Right lobe of liver (tissue), 6 donors: ENCODE data around the gene CFAP161. TPM values are rescaled to one million over a fixed set of nuclear protein-coding genes. Genes with fewer than 3 reads are reported as not detected.
A peak's percentile ranks its signal among the peaks of the same experiment; 100 is the strongest.

Experiments used
- ATAC-seq, 4 donors: fragments of 200-7000 bp; cut with Tn5 transposase; one replicate each; pipeline ENCODE4 v1.9.1; 2020; ENCODE audit warnings: mild to moderate bottlenecking in 4 of 4, moderate library complexity in 4 of 4
- DNase-seq, 3 donors: peaks; one replicate each; pipeline ENCODE4 v3.0.0-alpha.2; 2020
- H3K27ac ChIP-seq, 3 donors: fragments of 200-600 bp; one replicate each; pipeline ENCODE4 v1.8.0; 2022
- H3K27me3 ChIP-seq, 2 donors: fragments of 200-600 bp; one replicate each; pipeline ENCODE4 v1.8.0; 2022
- H3K36me3 ChIP-seq, 4 donors: fragments of 200-600 bp; sonication (generic) in 1 of 4; one replicate each; pipeline versions ENCODE4 v1.5.1 to v1.8.0; 2017 to 2022; ENCODE audit warnings: control low read depth in 1 of 4
- H3K4me1 ChIP-seq, 4 donors: fragments of 200-600 bp; sonication (generic) in 1 of 4; one replicate each; pipeline versions ENCODE4 v1.5.1 to v1.8.0; 2017 to 2022; ENCODE audit warnings: control low read depth in 1 of 4
- H3K4me3 ChIP-seq, 3 donors: fragments of 200-600 bp; one replicate each; pipeline ENCODE4 v1.8.0; 2022
- H3K9me3 ChIP-seq, 4 donors: fragments of 200-600 bp; sonication (generic) in 1 of 4; one replicate each; pipeline versions ENCODE4 v1.5.1 to v1.8.0; 2017 to 2022; ENCODE audit warnings: control low read depth in 1 of 4
- POLR2A ChIP-seq: fragments of 450-650 bp; IDR thresholded peaks from one replicate; pipeline ENCODE4 v1.6.1; 2017; ENCODE audit warnings: antibody characterized with exemption, mild to moderate bottlenecking
- WGBS: methylation state at CpG from one replicate; pipeline ENCODE4 v1.1.6; 2018; ENCODE audit warnings: low coverage, low lambda C conversion rate; ENCODE audit not compliant: insufficient coverage; ENCODE audit errors: missing lambda C conversion rate; 5-methylcytosine and 5-hydroxymethylcytosine counted together
- intact Hi-C, 2 donors: fragments of 100-400 bp; cut with DNase I; formaldehyde crosslinking; loops; one replicate each; pipeline versions ENCODE4 v1.11.2 to v1.14.1; 2022
- total RNA-seq, 6 experiments: library from RNA; depleted of rRNA in 2 of 6; stranded (reverse); fragments of >200 nt in 2 of 6; fragmentation: NEBNext Ultra II Directional in 3 of 6; extraction: Animal tissue kit (Norgen Biotek cat#: 25700) in 3 of 6; gene quantifications; one replicate each; pipeline versions ENCODE4 v1.1.0 to v1.2.4, GENCODE V29; 2016 to 2023
- TF ChIP-seq, protein P1 (sequence below), 4 donors: fragments of 200-600 bp in 3 of 4; fragments of 450-650 bp in 1 of 4; IDR thresholded peaks; one replicate each; pipeline versions ENCODE4 v1.5.1 to v1.8.0; 2016 to 2022; ENCODE audit warnings: antibody characterized with exemption in 4 of 4, mild to moderate bottlenecking in 2 of 4
- donor health status: DM: no; HTN: yes; CAD: no.
- donor health status: DM: no; HTN: no; CAD: no.
- donor health status: DM: no; HTN: no; CAD: no.
- donor health status: DM: no; HTN: yes; CAD: no.
- donor health status: DM: no; HTN: yes; CAD: no.

Gene CFAP161
- total RNA-seq, 6 experiments from 2014 or later, result 0.25 to 0.42 TPM; not detected in 4

DNA sequence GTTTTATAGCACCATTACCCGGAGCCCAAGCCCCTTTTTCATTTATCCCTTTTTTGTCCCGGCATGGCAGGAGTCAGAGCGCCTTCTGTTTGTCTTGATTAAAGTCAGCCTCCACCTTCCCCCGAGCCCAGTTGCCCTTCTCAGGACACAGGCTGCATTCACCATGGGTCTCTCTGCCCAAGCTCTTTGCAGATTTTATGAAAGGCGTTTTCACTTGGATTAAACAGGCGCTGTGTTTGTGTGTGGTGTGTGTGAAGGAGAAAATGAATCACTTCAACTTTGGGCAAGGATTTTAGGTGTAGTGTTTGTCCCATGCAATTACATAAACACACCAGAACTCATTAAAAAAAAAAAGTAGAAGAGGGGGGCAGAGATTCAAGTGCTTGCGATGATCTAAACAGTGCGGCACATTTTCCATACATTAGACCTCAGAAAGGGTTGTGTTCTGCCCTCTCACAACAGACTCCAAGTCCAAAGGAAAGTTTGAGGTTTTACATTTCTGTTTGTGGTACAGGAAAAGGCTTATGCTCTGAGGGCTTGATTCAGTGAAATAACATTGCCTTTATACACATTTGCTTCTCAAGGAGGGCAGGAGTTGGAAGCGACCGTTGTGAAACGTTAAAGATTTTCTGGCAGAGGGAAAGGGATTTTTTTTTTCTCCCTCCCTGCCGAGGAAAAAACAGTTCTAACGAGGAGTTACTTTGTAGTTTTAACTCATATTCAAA is 48.1 kb downstream of the CFAP161 start:
- no peak overlapping the region for H3K4me3 ChIP-seq
- no peaks in the 10 kb centered on the region for H3K27me3 ChIP-seq
- no peaks in the 10 kb centered on the region for H3K9me3 ChIP-seq
- no peak for TF ChIP-seq POLR2A
- TF ChIP-seq, protein P1, sequence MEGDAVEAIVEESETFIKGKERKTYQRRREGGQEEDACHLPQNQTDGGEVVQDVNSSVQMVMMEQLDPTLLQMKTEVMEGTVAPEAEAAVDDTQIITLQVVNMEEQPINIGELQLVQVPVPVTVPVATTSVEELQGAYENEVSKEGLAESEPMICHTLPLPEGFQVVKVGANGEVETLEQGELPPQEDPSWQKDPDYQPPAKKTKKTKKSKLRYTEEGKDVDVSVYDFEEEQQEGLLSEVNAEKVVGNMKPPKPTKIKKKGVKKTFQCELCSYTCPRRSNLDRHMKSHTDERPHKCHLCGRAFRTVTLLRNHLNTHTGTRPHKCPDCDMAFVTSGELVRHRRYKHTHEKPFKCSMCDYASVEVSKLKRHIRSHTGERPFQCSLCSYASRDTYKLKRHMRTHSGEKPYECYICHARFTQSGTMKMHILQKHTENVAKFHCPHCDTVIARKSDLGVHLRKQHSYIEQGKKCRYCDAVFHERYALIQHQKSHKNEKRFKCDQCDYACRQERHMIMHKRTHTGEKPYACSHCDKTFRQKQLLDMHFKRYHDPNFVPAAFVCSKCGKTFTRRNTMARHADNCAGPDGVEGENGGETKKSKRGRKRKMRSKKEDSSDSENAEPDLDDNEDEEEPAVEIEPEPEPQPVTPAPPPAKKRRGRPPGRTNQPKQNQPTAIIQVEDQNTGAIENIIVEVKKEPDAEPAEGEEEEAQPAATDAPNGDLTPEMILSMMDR (IDR thresholded peaks at IDR 0.05), result no peak
- H3K36me3 ChIP-seq, result no peaks in the 10 kb centered on the region
- ATAC-seq, result no peak
- H3K27ac ChIP-seq, result no peak overlapping the region
- intact Hi-C loops, result no loop called here
- no peaks in the 10 kb centered on the region for H3K4me1 ChIP-seq
- DNase-seq, result no peak
- WGBS, result 37% methylated on average over 12 of the region's 13 CpGs

DNA sequence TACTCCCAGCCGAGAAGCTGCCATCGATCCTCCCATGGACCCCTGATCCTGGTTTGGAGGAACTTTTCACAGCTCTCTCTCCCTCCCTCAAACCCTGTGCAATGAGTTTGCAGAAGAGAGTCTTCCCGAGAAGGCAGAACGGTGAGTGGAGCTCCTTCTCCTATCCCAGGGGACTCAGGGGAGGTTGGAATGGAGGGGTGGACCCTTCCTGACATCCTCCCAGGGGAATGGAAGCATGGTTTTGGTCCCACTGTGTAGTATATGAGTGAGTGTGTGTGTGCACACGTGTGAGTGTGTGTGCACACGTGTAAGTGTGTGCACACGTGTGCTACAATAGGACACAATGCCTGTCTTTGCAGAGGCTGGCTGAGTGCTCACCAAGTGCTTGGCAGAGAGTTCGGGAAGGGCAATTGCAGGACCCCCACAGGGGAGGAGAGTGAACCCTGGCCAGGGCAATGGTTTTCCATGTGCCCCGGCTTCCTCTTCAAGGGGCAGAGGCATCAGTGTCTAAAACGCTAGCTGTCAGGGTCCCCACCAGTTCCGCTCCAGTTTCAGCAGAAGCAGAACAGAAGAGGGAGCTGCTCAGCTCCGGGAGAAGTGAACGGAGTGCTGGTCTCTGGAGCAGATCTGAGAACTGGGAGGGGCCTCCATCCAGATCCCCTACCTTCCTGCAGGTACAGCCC is 48.8 kb downstream of the CFAP161 start:
- DNase-seq (no peak), ATAC-seq (peak in 1 of 4 donors; percentile 21)
- Histone ChIP-seq H3K4me1 (no peaks in the 10 kb centered on the region), H3K9me3 (no peaks in the 10 kb centered on the region), H3K27ac (no peak overlapping the region), H3K36me3 (no peaks in the 10 kb centered on the region), H3K27me3 (no peaks in the 10 kb centered on the region), H3K4me3 (no peak overlapping the region)
- intact Hi-C loops, result no loop called here
- WGBS, result 37% methylated on average over 7 of the region's 13 CpGs
- TF ChIP-seq, protein P1 (IDR thresholded peaks at IDR 0.05), result no peak
- TF ChIP-seq POLR2A, result no peak

DNA sequence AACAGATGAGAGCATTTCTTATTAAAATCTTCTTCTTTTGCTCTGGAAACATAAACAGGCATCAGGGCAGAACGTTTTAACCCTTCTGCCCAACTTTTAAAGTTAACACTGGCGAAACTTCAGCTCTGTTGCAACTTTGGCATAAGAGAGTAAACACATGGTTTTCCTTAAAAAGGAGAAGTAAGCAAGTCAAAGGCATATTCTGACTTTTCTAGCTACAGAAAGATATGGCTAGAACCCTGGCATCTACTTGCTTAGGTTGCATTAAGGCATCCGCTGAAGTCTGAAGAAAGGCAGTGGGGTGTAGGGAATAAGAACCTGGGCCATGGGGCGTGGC is 49.3 kb downstream of the CFAP161 start:
- Histone ChIP-seq H3K4me1 (no peaks in the 10 kb centered on the region), H3K4me3 (no peak overlapping the region), H3K9me3 (no peaks in the 10 kb centered on the region), H3K27ac (no peak overlapping the region), H3K27me3 (no peaks in the 10 kb centered on the region), H3K36me3 (no peaks in the 10 kb centered on the region)
- no peak for ATAC-seq
- DNase-seq, result no peak
- intact Hi-C loops, result no loop called here
- 31% methylated on average over 3 of the region's 4 CpGs for WGBS
- TF ChIP-seq, protein P1 (IDR thresholded peaks at IDR 0.05), result no peak
- TF ChIP-seq POLR2A, result no peak

DNA sequence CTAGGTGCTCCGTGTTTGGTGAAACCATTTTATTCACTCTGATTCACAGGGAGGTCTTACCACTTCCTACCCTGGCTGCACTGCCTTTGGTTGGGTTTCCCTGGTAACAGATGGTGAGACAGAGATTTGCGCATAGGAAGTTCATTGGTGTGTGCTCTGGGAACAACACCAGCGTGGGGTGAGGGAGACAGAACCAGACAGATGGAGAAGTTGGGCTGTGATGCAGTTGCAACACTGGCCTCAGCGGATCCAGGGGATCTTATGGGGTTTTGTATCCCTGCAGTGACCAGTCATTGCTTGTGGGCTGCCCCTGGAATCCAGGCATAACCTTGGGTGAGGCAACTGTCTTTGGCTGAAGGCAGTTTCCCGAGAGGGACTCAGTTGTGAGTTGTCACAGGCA is 50.1 kb downstream of the CFAP161 start:
- Histone ChIP-seq H3K9me3 (no peaks in the 10 kb centered on the region), H3K27me3 (no peaks in the 10 kb centered on the region), H3K36me3 (no peaks in the 10 kb centered on the region), H3K4me3 (no peak overlapping the region), H3K4me1 (no peaks in the 10 kb centered on the region), H3K27ac (no peak overlapping the region)
- intact Hi-C loops, result no loop called here
- no peak for DNase-seq
- peak in 1 of 4 donors; percentile 39 for ATAC-seq
- 31% methylated on average over 2 of the region's 5 CpGs for WGBS
- TF ChIP-seq POLR2A, result no peak
- TF ChIP-seq, protein P1 (IDR thresholded peaks at IDR 0.05), result no peak
